Measurements from ENCODE around the gene SMU1. TPM values are rescaled to one million over a fixed set of nuclear protein-coding genes. Genes with fewer than 3 reads are reported as not detected.

SMU1 gene
- total RNA-seq, 1 donor from 2014 or later = 30.1 TPM

DNA sequence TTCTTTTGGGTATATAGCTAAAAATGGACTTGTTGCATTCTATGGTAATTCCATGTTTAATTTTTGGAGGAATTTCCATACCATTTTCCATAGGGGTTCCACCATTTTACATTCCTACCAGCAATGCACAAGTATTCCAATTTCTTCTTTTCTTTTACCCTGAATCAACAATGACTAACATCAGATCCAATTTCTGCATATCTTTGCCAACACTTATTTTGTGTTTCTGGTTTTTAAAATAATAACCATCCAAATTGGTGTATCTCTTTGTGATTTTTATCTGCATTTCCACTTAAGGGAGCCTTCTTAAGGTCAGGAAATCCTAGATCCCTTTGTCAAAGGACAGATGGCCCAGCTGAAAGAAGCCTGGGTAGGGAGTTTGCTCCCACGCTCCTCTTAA, 29.5 kb upstream of the SMU1 start:
- Mint-ChIP-seq H3K9me3 (no peaks in the 10 kb centered on the region), H3K4me1 (peaks cover 4% of the 10 kb centered on the region)
- TF ChIP-seq, protein P1, sequence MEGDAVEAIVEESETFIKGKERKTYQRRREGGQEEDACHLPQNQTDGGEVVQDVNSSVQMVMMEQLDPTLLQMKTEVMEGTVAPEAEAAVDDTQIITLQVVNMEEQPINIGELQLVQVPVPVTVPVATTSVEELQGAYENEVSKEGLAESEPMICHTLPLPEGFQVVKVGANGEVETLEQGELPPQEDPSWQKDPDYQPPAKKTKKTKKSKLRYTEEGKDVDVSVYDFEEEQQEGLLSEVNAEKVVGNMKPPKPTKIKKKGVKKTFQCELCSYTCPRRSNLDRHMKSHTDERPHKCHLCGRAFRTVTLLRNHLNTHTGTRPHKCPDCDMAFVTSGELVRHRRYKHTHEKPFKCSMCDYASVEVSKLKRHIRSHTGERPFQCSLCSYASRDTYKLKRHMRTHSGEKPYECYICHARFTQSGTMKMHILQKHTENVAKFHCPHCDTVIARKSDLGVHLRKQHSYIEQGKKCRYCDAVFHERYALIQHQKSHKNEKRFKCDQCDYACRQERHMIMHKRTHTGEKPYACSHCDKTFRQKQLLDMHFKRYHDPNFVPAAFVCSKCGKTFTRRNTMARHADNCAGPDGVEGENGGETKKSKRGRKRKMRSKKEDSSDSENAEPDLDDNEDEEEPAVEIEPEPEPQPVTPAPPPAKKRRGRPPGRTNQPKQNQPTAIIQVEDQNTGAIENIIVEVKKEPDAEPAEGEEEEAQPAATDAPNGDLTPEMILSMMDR (conservative IDR thresholded peaks at IDR 0.05) = no peak

DNA sequence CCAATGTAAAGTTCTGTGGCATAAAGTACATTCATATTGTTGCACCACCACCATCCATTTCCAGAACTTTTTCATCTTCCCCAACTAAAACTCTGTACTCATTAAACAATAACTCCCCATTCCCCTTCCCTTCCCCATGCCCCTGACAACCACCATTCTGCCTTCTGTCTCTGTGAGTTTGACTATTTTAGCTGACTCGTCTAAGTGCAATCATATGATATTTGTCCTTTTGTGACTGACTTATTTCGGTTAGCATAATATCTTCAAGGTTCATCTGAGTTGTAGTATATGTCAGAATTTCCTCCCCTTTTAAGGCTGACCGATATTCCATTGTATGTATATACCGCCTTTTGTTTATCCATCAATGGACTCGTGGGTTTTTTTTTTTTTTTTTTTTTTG, 29.0 kb upstream of the SMU1 start:
- Mint-ChIP-seq H3K4me1 (peaks cover 4% of the 10 kb centered on the region), H3K9me3 (no peaks in the 10 kb centered on the region), H3K27me3 (ENCODE audit: low read depth) (no peaks in the 10 kb centered on the region), H3K27ac (ENCODE audit: unreplicated experiment) (no peak overlapping the region), H3K4me3 (no peak overlapping the region), H3K36me3 (ENCODE audit: low read depth) (no peaks in the 10 kb centered on the region)
- no peak for DNase-seq (ENCODE audit: low read depth, low spot score)
- TF ChIP-seq, protein P1 (conservative IDR thresholded peaks at IDR 0.05) = no peak

More for the DNA sequence above, 29.5 kb upstream of the SMU1 start:
- no peak overlapping the region for H3K4me3 Mint-ChIP-seq
- H3K36me3 Mint-ChIP-seq (ENCODE audit: low read depth) = no peaks in the 10 kb centered on the region
- DNase-seq (ENCODE audit: low read depth, low spot score) = no peak
- H3K27ac Mint-ChIP-seq (ENCODE audit: unreplicated experiment) = no peak overlapping the region
- H3K27me3 Mint-ChIP-seq (ENCODE audit: low read depth) = no peaks in the 10 kb centered on the region

DNA sequence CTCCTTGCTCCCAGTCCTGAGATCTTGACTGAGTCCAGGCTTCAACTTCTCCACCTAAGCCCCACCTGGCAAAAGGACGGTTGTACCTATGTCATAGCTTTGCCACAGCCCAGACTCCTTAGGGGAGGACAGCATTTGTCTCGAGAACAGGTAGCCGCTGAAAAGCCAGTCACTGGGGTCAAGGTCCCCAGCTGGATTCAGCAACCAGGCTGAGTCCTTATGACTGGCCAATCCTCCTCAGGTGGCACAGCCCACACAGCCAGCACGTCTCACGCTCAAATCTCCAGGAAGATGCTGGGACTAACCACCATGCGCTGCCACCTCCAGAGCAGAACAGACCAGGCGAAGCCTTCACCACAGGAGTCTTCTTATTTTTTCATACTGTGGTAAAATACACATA, 27.9 kb upstream of the SMU1 start:
- peaks cover 8% of the 10 kb centered on the region for H3K4me1 Mint-ChIP-seq
- H3K27me3 Mint-ChIP-seq (ENCODE audit: low read depth) = no peaks in the 10 kb centered on the region
- no peaks in the 10 kb centered on the region for H3K36me3 Mint-ChIP-seq (ENCODE audit: low read depth)
- TF ChIP-seq, protein P1 (conservative IDR thresholded peaks at IDR 0.05) = no peak
- no peak overlapping the region for H3K4me3 Mint-ChIP-seq
- no peaks in the 10 kb centered on the region for H3K9me3 Mint-ChIP-seq
- no peak overlapping the region for H3K27ac Mint-ChIP-seq (ENCODE audit: unreplicated experiment)
- DNase-seq (ENCODE audit: low read depth, low spot score) = no peak

DNA sequence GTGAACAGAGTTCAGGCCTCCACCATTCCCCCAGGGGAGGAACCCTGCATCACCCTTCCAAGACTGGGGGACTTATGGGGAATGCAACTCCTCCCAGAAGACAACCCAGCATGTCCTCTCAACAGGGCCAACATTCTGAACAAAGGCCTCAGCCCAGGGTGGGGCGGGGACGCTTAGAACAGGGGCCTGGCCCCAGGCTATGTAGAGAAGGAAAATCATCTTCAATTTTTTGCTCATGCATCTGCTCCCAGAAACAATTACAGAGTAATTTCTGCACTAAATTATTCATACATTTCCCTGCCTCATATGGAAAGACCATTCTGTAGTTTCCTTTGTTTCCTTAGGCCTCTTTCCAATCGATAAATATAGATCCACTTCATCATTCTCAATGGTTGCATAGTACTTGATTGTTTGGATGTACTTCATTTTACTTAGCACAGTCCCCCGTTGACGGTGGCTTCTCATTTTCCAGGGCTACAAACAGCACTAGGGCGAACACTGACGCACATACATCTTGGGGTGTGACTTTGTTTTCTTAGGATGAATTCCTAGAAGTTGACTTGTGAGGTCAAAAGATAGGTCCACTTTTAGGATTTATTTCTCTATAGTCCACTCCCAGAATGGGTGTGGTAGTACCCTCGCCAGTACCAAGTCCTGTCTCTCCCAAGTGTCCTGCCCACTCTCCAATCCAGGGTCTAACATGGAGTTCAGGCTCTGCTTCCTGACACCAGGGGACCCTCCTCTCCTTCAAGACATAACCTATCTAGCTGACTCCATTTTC, 27.2 kb upstream of the SMU1 start:
- DNase-seq (ENCODE audit: low read depth, low spot score) = no peak
- Mint-ChIP-seq H3K27ac (ENCODE audit: unreplicated experiment) (no peak overlapping the region), H3K27me3 (ENCODE audit: low read depth) (no peaks in the 10 kb centered on the region), H3K9me3 (no peaks in the 10 kb centered on the region), H3K4me3 (no peak overlapping the region), H3K4me1 (peaks cover 8% of the 10 kb centered on the region), H3K36me3 (ENCODE audit: low read depth) (no peaks in the 10 kb centered on the region)
- TF ChIP-seq, protein P1 (conservative IDR thresholded peaks at IDR 0.05) = no peak

DNA sequence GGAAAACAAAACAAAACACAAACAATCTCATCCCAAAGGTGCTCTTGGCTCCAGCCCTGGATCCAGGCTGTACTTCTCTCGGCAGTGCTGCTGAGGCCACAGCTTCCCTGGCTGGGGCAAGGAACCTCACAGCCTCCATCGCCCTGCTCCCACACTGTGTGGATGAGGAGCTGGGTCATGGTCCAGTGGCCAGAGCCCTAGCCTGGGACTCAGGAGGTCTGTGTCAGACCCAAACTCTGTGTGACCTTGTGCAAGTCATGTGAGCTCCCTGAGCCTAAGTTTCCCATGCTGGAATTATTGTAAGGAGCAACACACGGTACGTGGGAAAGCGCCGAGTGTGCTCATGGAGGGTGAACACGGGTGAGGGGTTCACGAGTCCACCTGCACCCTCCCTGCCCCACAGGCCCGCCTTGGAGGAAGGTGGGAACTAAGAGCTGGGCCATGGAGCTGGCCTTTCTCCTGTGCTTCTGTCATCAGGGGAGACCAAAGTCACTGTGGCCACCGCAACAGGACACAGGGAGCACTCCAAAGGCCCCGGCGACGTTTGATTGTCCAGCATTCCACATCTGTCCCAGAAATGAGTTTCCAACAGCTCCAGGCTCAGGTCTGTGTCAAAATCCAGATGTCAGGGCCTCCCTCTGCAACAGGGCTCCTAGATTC, 26.2 kb upstream of the SMU1 start:
- Mint-ChIP-seq H3K27ac (ENCODE audit: unreplicated experiment) (no peak overlapping the region), H3K27me3 (ENCODE audit: low read depth) (no peaks in the 10 kb centered on the region), H3K4me3 (no peak overlapping the region), H3K36me3 (ENCODE audit: low read depth) (no peaks in the 10 kb centered on the region), H3K4me1 (peaks cover 8% of the 10 kb centered on the region), H3K9me3 (no peaks in the 10 kb centered on the region)
- TF ChIP-seq, protein P1 (conservative IDR thresholded peaks at IDR 0.05) = no peak
- DNase-seq (ENCODE audit: low read depth, low spot score) = no peak

Data from neural crest cell (in vitro differentiated cells).